ENCODE results near the gene GBF1. TPM values are rescaled to one million over a fixed set of nuclear protein-coding genes. Genes with fewer than 3 reads are reported as not detected.

Gene GBF1
- total and polyA plus RNA-seq, 5 donors, result 17.2 to 43.3 (median 36.4) TPM

DNA sequence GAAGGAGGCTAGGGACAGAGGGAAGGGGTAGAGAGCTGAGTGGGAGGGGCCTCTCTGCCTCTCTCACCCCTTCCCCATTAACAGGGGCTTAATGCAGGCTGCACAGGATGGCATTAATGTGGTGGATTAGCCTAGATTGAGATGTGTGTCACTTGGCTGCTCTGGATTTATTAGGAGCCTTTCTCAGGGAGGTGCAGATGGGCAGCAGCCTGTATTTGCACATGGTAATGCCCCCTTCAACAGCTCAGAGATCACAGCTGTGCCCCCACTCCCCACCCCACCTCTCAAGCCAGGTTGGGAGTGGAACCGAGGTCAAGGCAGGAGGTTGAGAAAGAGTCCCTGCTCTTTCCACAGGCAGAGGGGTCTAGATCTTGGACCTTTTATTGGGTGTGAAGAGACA is 11.3 kb upstream of the GBF1 start:
- 76% methylated on average over 1 of the region's 1 CpG for WGBS
- Histone ChIP-seq H3K9me3 (ENCODE audit: control insufficient read depth, low read length) (no peaks in the 10 kb centered on the region), H3K4me3 (ENCODE audit: low read length) (no peak overlapping the region), H3K27me3 (ENCODE audit: control insufficient read depth, insufficient read depth) (no peaks in the 10 kb centered on the region), H3K4me1 (ENCODE audit: control insufficient read depth, insufficient read depth, low read length) (no peaks in the 10 kb centered on the region), H3K27ac (ENCODE audit: low read length) (no peak overlapping the region)
- no peak for ATAC-seq
- intact Hi-C loops (cut with DNase I), result loop anchor here in 3 of 4 donors (5.0 to 10.0 kb wide), 2 partner anchors 118 to 351 kb away; no protein-coding TSS in a partner anchor
- no peak for DNase-seq

DNA sequence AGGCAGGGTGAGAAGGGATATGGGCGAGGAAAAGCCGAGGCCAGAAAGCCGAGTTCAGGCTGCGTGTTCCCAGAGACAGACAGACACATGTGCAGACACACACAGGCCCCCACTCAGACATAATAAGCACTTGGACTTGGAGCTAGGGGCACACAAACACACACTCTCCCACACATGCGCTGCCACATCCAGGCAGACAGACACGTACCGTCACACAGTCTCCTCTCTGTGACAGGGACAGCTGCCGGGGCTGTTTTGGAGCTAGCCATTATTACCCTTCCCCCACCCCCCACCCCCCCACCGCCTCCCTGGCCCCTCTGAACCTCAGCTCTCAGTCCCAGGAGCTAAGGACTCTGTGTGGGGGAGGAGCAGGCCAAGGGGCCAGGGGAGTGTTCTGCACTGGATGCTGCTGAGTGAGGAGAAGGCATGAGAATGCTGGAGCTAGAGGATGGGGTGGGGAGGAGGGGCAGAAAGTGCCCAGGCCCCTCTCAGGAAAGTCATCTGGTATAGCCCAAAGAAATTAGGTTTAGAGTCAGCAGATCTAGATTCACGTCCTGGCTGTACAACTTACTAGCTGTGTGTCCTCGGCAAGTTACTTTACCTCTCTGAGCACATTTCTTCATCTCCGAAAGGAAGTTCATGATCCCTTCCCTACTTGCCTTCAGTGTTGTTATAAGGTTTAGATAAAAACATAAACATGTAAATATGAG is 10.3 kb upstream of the GBF1 start:
- no peaks in the 10 kb centered on the region for H3K27me3 ChIP-seq (ENCODE audit: control insufficient read depth, insufficient read depth)
- no peak for DNase-seq
- ATAC-seq, result no peak
- H3K9me3 ChIP-seq (ENCODE audit: control insufficient read depth, low read length), result no peaks in the 10 kb centered on the region
- no peak overlapping the region for H3K27ac ChIP-seq (ENCODE audit: low read length)
- H3K4me1 ChIP-seq (ENCODE audit: control insufficient read depth, insufficient read depth, low read length), result no peaks in the 10 kb centered on the region
- no peak overlapping the region for H3K4me3 ChIP-seq (ENCODE audit: low read length)
- intact Hi-C loops (cut with DNase I), result loop anchor here in 3 of 4 donors (5.0 to 10.0 kb wide), 2 partner anchors 117 to 350 kb away; no protein-coding TSS in a partner anchor
- 70% methylated on average over 12 of the region's 12 CpGs for WGBS

DNA sequence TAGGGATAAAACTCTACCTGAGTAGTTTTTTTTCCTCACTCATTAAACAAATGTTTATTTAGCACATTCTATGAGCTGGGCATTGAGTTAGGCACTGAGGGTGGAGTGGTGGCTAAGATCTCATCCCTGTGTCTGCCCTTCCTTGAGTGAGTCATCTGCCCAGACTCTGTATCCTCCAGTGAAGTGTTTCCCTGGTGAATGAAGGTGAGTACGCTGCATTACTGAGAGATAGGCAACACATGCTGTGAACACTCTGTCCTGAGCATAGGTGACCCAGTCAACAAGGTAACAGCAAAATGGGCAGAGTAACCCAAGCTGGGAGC is 9.8 kb upstream of the GBF1 start:
- ATAC-seq (no peak), DNase-seq (no peak)
- no peaks in the 10 kb centered on the region for H3K9me3 ChIP-seq (ENCODE audit: control insufficient read depth, low read length)
- 100% methylated on average over 1 of the region's 1 CpG for WGBS
- no peak overlapping the region for H3K4me3 ChIP-seq (ENCODE audit: low read length)
- H3K27me3 ChIP-seq (ENCODE audit: control insufficient read depth, insufficient read depth), result no peaks in the 10 kb centered on the region
- intact Hi-C loops (cut with DNase I), result loop anchor here in 1 of 4 donors (10.0 kb wide), 1 partner anchor 349 kb away; no protein-coding TSS in a partner anchor
- no peak overlapping the region for H3K27ac ChIP-seq (ENCODE audit: low read length)
- no peaks in the 10 kb centered on the region for H3K4me1 ChIP-seq (ENCODE audit: control insufficient read depth, insufficient read depth, low read length)

DNA sequence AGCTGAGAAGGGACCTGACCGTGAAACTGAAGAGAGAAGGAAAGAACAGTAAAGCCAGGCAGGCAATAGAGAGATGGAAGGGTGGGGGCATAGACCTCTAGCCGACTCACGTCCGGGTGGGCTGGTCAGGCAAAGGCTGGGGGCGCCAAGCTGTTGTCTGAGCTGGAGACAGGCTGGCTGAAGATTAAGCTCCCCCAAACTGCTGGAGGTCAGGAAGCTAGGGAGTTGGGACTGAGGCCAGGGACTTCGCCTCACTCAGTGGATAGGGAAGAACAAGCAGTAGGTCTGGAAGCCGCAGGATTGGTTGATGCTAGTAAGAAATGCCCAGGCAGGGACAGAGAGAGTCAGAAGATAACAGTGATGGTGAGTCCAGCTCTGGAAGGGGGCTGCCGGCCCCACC is 9.3 kb upstream of the GBF1 start:
- ATAC-seq (no peak), DNase-seq (no peak)
- WGBS, result 52% methylated on average over 8 of the region's 8 CpGs
- H3K4me1 ChIP-seq (ENCODE audit: control insufficient read depth, insufficient read depth, low read length), result no peaks in the 10 kb centered on the region
- H3K4me3 ChIP-seq (ENCODE audit: low read length), result no peak overlapping the region
- H3K27me3 ChIP-seq (ENCODE audit: control insufficient read depth, insufficient read depth), result no peaks in the 10 kb centered on the region
- H3K27ac ChIP-seq (ENCODE audit: low read length), result no peak overlapping the region
- intact Hi-C loops (cut with DNase I), result loop anchor here in 1 of 4 donors (10.0 kb wide), 1 partner anchor 349 kb away; no protein-coding TSS in a partner anchor
- H3K9me3 ChIP-seq (ENCODE audit: control insufficient read depth, low read length), result no peaks in the 10 kb centered on the region

DNA sequence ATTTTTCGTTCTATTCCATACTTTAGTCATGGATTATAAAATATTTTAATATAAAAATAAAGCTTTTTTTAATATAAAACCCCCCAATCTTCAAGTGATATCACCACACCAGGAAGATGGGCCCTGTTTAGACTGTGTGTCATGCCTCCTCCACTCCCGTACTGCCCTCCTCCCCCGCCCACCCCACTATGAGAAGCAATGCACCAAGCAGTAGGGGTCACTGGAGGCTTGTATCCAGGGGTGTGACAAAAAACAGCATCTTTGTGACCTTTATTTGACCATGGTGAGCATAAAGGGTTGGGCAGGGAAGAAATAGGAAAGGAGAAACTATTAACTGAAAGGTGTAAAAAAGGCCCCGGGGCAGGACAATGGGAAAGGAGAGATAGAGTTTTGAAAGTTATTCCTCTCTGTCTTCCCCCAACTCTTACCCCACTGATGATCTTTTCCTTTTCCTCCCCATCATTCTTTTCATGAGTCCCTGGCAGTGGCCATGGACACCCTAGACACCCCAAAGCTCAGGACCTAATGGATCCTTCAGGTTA is 7.5 kb upstream of the GBF1 start:
- H3K27me3 ChIP-seq (ENCODE audit: control insufficient read depth, insufficient read depth), result no peaks in the 10 kb centered on the region
- WGBS, result 78% methylated on average over 4 of the region's 4 CpGs
- no peaks in the 10 kb centered on the region for H3K9me3 ChIP-seq (ENCODE audit: control insufficient read depth, low read length)
- intact Hi-C loops (cut with DNase I), result loop anchor here in 1 of 4 donors (10.0 kb wide), 1 partner anchor 347 kb away; no protein-coding TSS in a partner anchor
- ATAC-seq (no peak), DNase-seq (no peak)
- H3K4me1 ChIP-seq (ENCODE audit: control insufficient read depth, insufficient read depth, low read length), result peaks cover 3% of the 10 kb centered on the region
- no peak overlapping the region for H3K4me3 ChIP-seq (ENCODE audit: low read length)
- no peak overlapping the region for H3K27ac ChIP-seq (ENCODE audit: low read length)

DNA sequence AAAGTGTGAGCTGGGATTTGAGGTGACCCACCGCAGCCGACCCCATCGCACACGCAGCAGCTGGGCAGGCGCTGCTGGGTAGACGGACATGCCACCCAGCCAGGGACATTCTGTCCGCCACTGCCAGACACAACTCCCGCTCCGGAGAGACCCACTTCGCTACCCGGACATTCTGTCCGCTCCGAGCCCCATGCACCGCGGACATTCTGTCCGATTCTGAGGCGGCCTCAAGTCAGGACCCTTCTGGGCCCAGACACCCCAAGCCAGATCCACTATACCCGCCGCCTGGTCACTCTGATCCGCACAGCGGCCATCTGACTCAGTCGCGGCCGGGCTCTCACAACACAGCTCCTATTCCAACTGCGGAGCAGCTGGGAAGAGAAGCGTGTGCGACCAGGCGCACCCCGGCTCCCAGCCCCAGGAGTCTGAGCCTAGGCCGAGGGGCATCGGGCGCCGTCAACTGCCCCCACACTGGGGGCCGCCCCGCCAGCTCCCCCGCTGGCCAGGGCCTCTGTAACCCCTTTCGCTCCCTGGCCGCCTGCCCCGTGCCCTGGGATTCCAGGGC is 4.8 kb upstream of the GBF1 start:
- ATAC-seq, result no peak
- intact Hi-C loops (cut with DNase I), result no loop called here
- DNase-seq, result peak; percentile 35 to 59 (median 57)
- WGBS, result 20% methylated on average over 39 of the region's 39 CpGs
- Histone ChIP-seq H3K9me3 (ENCODE audit: control insufficient read depth, low read length) (no peaks in the 10 kb centered on the region), H3K27me3 (ENCODE audit: control insufficient read depth, insufficient read depth) (no peaks in the 10 kb centered on the region), H3K4me1 (ENCODE audit: control insufficient read depth, insufficient read depth, low read length) (peaks cover 3% of the 10 kb centered on the region), H3K27ac (ENCODE audit: low read length) (no peak overlapping the region), H3K4me3 (ENCODE audit: low read length) (peak overlapping the region; percentile 69)

GRCh38 chr10:102241032-102241443 is 4.3 kb upstream of the GBF1 start:
- no peak overlapping the region for H3K27ac ChIP-seq (ENCODE audit: low read length)
- DNase-seq (no peak), ATAC-seq (peak in 1 of 2 donors; percentile 34)
- intact Hi-C loops (cut with DNase I), result no loop called here
- H3K4me3 ChIP-seq (ENCODE audit: low read length), result peak overlapping the region; percentile 69
- peaks cover 3% of the 10 kb centered on the region for H3K4me1 ChIP-seq (ENCODE audit: control insufficient read depth, insufficient read depth, low read length)
- WGBS, result 1% methylated on average over 20 of the region's 20 CpGs
- no peaks in the 10 kb centered on the region for H3K9me3 ChIP-seq (ENCODE audit: control insufficient read depth, low read length)
- no peaks in the 10 kb centered on the region for H3K27me3 ChIP-seq (ENCODE audit: control insufficient read depth, insufficient read depth)

DNA sequence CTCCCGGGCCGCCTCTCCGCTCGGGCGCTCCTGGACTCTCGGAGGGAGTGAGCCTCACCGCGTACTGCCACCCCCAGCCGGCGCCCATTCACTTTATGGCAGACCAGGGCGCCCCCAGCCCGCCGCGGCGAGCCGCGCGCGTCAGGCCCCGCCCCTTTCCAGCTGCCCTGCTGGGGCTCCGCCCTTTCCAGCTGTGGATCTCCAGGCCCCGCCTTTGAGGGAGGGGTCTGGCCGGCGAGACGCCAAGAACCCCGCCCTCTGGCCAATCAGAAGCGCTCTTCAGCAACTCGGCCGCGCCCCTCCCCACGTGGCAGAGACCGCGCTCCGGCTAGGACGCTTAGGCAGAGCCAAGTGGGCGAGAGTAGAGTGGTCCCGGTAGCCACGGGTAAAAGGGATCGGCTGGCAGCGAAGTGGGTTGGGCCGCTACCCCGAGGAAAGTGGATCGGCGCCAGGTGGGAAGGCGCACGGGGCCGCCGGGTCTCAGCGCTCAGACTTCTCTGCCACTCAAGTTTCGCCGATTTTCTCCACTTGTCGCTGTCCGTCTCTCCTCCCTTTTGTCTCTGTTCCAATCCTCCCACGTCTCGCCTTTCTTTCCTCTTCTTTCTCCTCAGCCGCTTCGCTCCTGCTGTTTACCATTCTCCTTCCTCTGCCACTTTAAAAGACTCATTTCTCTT is 3.8 kb upstream of the GBF1 start, which contains the start of gene PITX3:
TSS of gene PITX3 (minus strand) at position 69 of the 674 bp plus-strand sequence. CDS start 9,432 bp downstream, outside the sequence.
- DNase-seq (peak; percentile 95 to 98 (median 98)), ATAC-seq (peak; percentile 84 to 86)
- H3K27ac ChIP-seq (ENCODE audit: low read length), result no peak within 1 kb of the TSS
- intact Hi-C loops (cut with DNase I), result no loop called here
- under 1% methylated on average over 57 of the region's 57 CpGs for WGBS
- no peaks in the 10 kb centered on the region for H3K9me3 ChIP-seq (ENCODE audit: control insufficient read depth, low read length)
- H3K4me3 ChIP-seq (ENCODE audit: low read length), result peak within 1 kb of the TSS; percentile 69
- no peaks in the 10 kb centered on the region for H3K27me3 ChIP-seq (ENCODE audit: control insufficient read depth, insufficient read depth)
- H3K4me1 ChIP-seq (ENCODE audit: control insufficient read depth, insufficient read depth, low read length), result peaks cover 3% of the 10 kb centered on the region

GRCh38 chr10:102242118-102242485 is 3.2 kb upstream of the GBF1 start:
- H3K4me3 ChIP-seq (ENCODE audit: low read length), result peak overlapping the region; percentile 69
- intact Hi-C loops (cut with DNase I), result no loop called here
- H3K9me3 ChIP-seq (ENCODE audit: control insufficient read depth, low read length), result no peaks in the 10 kb centered on the region
- WGBS, result 17% methylated on average over 7 of the region's 7 CpGs
- no peak for DNase-seq
- no peak overlapping the region for H3K27ac ChIP-seq (ENCODE audit: low read length)
- no peaks in the 10 kb centered on the region for H3K27me3 ChIP-seq (ENCODE audit: control insufficient read depth, insufficient read depth)
- peaks cover 6% of the 10 kb centered on the region for H3K4me1 ChIP-seq (ENCODE audit: control insufficient read depth, insufficient read depth, low read length)
- no peak for ATAC-seq

DNA sequence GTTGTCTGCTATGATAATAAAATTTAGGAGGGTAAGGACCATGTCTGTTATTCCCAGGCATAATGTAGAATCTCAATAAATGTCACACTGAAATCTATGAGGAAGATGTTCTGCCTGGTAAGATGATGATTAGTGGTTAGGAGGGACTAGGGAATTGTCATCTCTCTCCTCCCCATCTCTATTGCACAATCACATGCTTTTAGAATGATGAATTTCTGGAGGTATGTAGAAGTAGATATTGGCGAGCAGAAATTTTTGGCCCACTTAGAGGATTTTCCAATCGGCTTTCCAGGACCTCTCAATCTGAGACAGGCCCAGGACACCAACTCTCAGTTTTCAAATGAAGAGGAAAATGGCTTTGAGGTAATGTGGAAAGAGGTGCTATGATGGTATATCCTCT is 2.0 kb upstream of the GBF1 start:
- intact Hi-C loops (cut with DNase I), result no loop called here
- no peaks in the 10 kb centered on the region for H3K27me3 ChIP-seq (ENCODE audit: control insufficient read depth, insufficient read depth)
- no peaks in the 10 kb centered on the region for H3K9me3 ChIP-seq (ENCODE audit: control insufficient read depth, low read length)
- no peak overlapping the region for H3K4me3 ChIP-seq (ENCODE audit: low read length)
- peaks cover 8% of the 10 kb centered on the region for H3K4me1 ChIP-seq (ENCODE audit: control insufficient read depth, insufficient read depth, low read length)
- 78% methylated on average over 2 of the region's 2 CpGs for WGBS
- H3K27ac ChIP-seq (ENCODE audit: low read length), result no peak overlapping the region
- DNase-seq (no peak), ATAC-seq (no peak)

- H3K4me3 ChIP-seq (ENCODE audit: low read length), result peak overlapping the region; percentile 91
- intact Hi-C loops (cut with DNase I), result no loop called here
Observed at GRCh38 chr10:102245932-102246251, 560 bp downstream of the GBF1 start.

More at GRCh38 chr10:102245932-102246251, 560 bp downstream of the GBF1 start:
- no peak for DNase-seq
- peak overlapping the region; percentile 97 for H3K27ac ChIP-seq (ENCODE audit: low read length)
- ATAC-seq, result no peak
- WGBS, result under 1% methylated on average over 4 of the region's 4 CpGs
- no peaks in the 10 kb centered on the region for H3K9me3 ChIP-seq (ENCODE audit: control insufficient read depth, low read length)
- peaks cover 10% of the 10 kb centered on the region for H3K4me1 ChIP-seq (ENCODE audit: control insufficient read depth, insufficient read depth, low read length)
- H3K27me3 ChIP-seq (ENCODE audit: control insufficient read depth, insufficient read depth), result no peaks in the 10 kb centered on the region
